Activated CD4-positive, alpha-beta T cell treated with anti-CD3 and anti-CD28 coated beads, Interleukin-2, amount 50 U/mL, for 16 hours (primary cell): ENCODE measurements around the gene HNRNPU.

Experiments used
- DNase-seq: peaks from one replicate; pipeline ENCODE4 v3.0.0-alpha.2; 2020

HNRNPU gene

GRCh38 chr1:244800821-244801220 is 63.5 kb downstream of the HNRNPU start:
- no peak for DNase-seq
